HG02943 (cell line): ENCODE measurements around the gene KRTAP4-8.
"Not testable (repeated sequence)": the region's sequence is repeated elsewhere in the genome, so short reads cannot be mapped to it uniquely, and the experiment has no call there.

Source experiments
- ATAC-seq: cut with Tn5 transposase; IDR thresholded peaks from one replicate; pipeline ENCODE4 v1.9.1; 2021; ENCODE audit warnings: mild to moderate bottlenecking, low read depth, moderate library complexity; ENCODE audit not compliant: unreplicated experiment

The KRTAP4-8 gene

DNA sequence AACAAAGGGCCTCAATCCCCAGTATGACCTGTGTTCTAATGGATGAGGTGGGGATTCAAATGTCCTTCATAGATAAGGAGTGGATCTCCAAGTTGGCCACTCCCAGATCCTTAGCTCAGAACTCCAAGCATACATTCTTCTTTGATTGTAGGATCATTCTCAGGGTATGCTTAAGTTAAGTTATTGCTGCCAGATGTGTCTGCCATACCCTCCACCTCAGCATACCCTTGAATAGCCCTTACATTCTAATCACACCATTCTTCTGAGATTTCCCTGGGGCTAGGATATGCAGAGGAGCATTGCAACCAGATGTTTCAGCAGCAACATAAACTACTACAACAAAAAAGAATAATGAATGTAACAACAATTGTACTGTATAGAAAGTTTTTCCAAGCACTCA lies 30.7 kb downstream of the KRTAP4-8 start:
- no peak for ATAC-seq

DNA sequence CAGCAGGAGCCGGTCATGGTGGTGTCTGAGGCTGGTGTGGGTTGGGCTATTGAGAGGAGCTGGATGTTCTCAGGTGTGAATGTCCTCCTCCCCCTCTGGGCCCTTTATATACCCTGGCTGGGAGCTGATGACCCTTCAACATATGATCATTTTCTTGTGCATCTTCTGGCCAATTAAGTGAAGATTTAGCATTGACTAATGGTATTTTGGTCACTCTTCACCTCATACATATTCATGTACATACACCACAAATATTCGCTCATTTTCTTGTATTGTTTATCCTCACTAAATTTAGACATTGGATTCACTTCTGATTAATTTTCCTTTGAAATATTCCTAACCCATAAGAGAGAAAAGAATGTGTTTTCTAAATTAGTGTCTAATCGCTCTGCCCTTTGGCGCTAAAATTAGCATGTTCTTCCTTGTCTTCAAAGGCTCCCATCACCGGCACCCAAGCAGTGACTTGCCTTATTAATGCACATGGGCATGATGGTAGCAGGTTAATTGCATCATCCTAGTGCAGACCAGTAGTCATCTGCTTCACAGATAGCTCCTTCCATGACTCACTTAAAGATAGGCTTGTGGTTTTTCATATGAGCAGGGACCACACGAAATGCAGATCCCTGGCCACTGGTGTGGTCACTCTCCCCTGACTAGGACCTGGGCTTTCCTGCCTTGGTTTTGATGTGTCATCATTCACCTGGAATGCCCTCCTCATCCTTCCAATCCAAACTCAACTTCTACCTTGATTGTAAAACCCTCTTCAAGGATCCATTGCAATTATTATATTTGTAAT lies 31.9 kb downstream of the KRTAP4-8 start, which contains the start of gene KRTAP2-4:
Gene KRTAP2-4, minus strand, starts transcription at position 51 of the 796 bp plus-strand sequence. Its CDS starts 34 bp downstream, at position 17.
- ATAC-seq = no peak

DNA sequence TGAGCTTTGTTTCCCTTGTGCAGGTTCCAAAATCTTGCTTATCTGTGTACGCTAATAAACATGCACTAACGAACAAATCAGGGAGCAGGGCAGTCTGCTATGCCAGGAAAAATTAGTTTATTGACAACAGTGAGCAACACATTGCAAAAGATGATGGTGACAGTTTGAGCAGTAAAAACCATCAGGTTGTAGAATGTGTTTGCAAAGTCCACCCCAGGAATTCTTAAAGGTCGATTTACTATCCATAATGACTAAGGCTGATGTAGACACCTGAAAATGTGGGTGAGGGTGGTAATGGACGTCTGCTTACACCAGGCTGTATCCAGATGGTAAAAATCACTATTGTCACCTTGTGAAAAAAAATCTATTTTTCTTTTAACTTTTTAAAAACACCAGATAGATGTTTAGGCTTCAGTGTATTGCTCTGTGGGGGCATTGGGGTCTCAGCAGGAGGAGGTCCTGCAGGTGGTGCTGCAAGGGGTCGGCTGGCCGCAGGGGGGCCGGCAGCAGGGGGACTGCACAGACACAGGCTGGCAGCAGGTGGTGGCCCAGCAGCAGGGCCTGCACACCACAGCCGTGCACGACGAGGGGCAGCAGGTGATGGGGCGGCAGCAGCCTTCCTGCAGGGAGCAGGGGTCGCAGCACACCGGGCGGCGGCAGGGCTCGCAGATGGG lies 32.8 kb downstream of the KRTAP4-8 start:
- not testable (repeated sequence) for ATAC-seq

DNA sequence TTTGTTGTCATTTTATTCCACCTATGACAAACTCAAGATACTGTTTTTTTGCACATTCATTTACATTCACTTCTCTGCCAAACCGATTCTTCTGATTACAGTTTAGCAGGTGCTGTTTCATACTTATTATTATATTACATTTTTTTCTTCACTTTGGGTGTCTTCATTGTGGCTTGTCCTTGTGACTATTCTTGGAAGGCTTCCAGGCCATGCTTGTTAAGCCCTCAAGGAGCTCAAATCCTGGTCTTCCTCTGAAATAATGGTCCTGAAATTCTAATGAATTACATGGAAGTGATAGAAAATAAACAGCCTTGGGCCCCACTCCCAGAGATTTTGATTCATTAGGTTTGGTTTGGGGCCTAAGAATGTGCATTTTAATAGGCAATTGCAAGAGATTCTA lies 33.6 kb downstream of the KRTAP4-8 start:
- ATAC-seq = no peak

- ATAC-seq = no peak
Measured at GRCh38 chr17:41063449-41063848, 34.5 kb downstream of the KRTAP4-8 start.

DNA sequence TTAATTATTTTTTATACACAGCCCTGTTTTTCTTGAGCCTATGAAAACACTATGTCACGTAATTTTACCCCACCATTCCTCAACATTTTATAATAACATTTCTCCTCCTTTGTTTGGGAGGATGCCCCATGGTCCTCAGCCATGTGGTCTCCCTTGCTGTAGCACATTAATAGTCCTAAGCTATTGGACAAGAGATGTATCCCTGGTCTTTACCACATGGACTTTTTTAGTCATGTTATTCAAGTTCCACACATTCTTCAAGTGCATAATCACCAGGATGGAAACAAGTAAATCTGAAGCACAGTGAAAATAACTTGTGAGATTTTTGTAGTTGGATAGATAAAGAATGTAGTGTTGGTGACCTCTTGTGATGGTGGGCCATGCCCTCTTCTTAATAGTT lies 36.0 kb downstream of the KRTAP4-8 start:
- ATAC-seq = no peak

- no peak for ATAC-seq
Measured at GRCh38 chr17:41060052-41060604, 37.8 kb downstream of the KRTAP4-8 start, which contains the start of gene KRTAP2-3. KRTAP2-3 (minus strand) TSS chr17:41060114; CDS start chr17:41060050, 64 bp downstream.

GRCh38 chr17:41059276-41060051 lies 38.5 kb downstream of the KRTAP4-8 start:
- ATAC-seq = not testable (repeated sequence)

- ATAC-seq = no peak
Measured at GRCh38 chr17:41058741-41059140, 39.2 kb downstream of the KRTAP4-8 start.

DNA sequence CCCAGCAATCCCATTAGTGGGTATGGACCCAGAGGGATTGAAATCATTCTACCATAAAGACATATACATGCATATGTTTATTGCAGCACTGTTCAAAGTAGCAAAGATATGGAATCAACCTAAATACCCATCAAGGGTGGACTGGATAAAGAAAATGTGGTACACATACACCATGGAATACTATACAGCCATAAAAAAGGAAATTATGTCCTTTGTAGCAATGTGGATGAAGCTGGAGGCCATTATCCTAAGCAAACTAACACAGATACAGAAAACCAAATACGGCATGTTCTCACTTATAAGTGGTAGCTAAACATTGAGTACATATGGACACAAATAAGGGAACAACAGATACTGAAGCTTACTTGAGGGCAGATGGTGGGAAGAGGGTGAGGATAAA lies 40.4 kb downstream of the KRTAP4-8 start:
- ATAC-seq = no peak

DNA sequence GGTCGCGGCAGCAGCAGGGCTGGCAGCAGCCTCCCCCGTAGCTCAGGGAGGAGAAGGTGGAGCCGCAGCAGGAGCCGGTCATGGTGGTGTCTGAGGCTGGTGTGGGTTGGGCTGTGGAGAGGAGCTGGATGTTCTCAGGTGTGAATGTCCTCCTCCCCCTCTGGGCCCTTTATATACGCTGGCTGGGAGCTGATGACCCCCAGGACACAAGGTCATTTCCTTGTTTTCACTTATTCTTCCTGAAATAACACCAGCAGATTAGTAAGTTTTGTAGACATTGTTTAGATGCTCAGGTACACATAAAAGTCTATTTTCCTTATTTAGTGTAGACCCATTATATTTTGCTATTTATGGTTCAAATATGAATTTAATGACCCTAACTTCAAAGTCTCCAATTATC lies 42.8 kb downstream of the KRTAP4-8 start, which contains the start of gene KRTAP2-2:
Gene KRTAP2-2, minus strand, starts transcription at position 101 of the 400 bp plus-strand sequence. Its CDS starts 19 bp downstream, at position 82.
- ATAC-seq = not testable (repeated sequence)

- ATAC-seq = not testable (repeated sequence)
Measured at GRCh38 chr17:41054556-41054955, 43.4 kb downstream of the KRTAP4-8 start.

- no peak for ATAC-seq
Measured at GRCh38 chr17:41054025-41054424, 43.9 kb downstream of the KRTAP4-8 start.

DNA sequence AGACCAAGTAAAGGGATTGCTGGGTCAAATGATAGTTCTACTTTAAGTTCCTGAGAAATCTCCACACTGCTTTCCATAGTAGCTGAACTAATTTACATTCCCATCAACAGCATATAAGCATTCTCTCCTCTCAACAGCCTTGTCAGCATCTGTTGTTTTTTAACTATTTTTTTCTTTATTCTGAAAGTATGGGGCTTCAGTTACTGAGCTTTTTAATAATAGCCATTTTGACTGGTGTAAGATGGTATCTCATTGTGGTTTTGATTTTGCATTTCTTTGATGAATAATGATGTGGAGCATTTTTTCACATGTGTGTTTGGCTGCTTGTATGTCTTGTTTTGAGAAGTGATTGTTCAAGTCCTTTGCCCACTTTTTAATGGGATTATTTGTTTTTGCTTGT lies 45.4 kb downstream of the KRTAP4-8 start:
- no peak for ATAC-seq

GRCh38 chr17:41049110-41049509 lies 48.8 kb downstream of the KRTAP4-8 start:
- ATAC-seq = no peak

DNA sequence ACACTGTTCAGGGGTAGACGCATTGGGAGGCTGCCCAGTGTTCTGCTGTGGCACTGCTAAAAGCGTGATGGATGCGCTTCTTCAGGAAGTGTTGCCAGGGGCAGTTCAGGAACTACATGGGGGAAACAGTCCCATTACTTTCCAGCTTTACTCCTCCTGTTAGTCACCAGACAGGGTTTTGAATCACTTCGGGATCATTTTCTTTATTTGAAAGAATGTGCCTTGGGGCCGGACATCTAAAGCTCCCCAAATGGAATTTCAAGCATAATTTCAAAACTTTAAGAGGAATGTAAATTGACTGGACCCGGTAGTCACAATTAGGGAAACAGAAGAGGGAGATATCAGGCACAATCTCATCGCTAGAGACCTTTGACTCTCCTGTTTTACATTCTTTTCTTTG lies 49.5 kb downstream of the KRTAP4-8 start:
- no peak for ATAC-seq
